HEK293 (cell line): ENCODE results near the gene DOCK9.

Experiments
- CTCF ChIA-PET: fragments of 350-600 bp; formaldehyde crosslinking; extraction: SDS; loops from one replicate; lab custom pipeline; 2021; ENCODE audit warnings: antibody characterized with exemption; lab: Yijun Ruan, JAX
- POLR2A ChIA-PET: fragments of 300-600 bp; formaldehyde crosslinking; extraction: SDS; loops from one replicate; lab custom pipeline; 2020; ENCODE audit warnings: antibody characterized with exemption, inconsistent platforms; lab: Yijun Ruan, JAX
- H3K27ac ChIP-seq: fragments of 200-500 bp; sonication (Bioruptor generic); 2 replicates; pipeline ENCODE4 v1.5.1; 2014; ENCODE audit warnings: low read depth, low read length, control low read depth, inconsistent platforms; ENCODE audit errors: extremely low read depth
- H3K36me3 ChIP-seq, 2 experiments: fragments of 200-500 bp in 1 of 2; sonication (Bioruptor generic) in 1 of 2; 1 replicate in 1 of 2; 2 replicates in 1 of 2; pipeline ENCODE4 v1.5.1; 2014 to 2017; ENCODE audit warnings: inconsistent platforms in 2 of 2, low read length in 2 of 2; ENCODE audit not compliant: control insufficient read depth in 2 of 2, insufficient read depth in 1 of 2
- H3K4me1 ChIP-seq: fragments of 200-500 bp; sonication (Bioruptor generic); 2 replicates; pipeline ENCODE4 v1.5.1; 2014; ENCODE audit warnings: mild to moderate bottlenecking, low read length, inconsistent platforms; ENCODE audit not compliant: control insufficient read depth, insufficient read depth
- H3K4me3 ChIP-seq: 2 replicates; pipeline ENCODE4 v1.5.1; 2011; ENCODE audit warnings: low read depth, mild to moderate bottlenecking, control low read depth, low read length, moderate library complexity
- H3K9me3 ChIP-seq: fragments of 200-500 bp; sonication (Bioruptor generic); 2 replicates; pipeline ENCODE4 v1.5.1; 2014; ENCODE audit warnings: low read depth, low read length, inconsistent platforms; ENCODE audit not compliant: control insufficient read depth, insufficient read depth
- EGR2 ChIP-seq: fragments of 450-650 bp; formaldehyde crosslinking; IDR thresholded peaks from 2 replicates; pipeline ENCODE4 v1.5.1; 2016; ENCODE audit warnings: low read depth, missing biosample characterization, missing genetic modification characterization
- FEZF1 ChIP-seq: fragments of 450-650 bp; formaldehyde crosslinking; IDR thresholded peaks from 2 replicates; pipeline ENCODE4 v1.5.1; 2016; ENCODE audit warnings: missing biosample characterization, missing genetic modification characterization
- KLF7 ChIP-seq: fragments of 450-650 bp; formaldehyde crosslinking; IDR thresholded peaks from 2 replicates; pipeline ENCODE4 v1.5.1; 2016; ENCODE audit warnings: missing biosample characterization, missing genetic modification characterization, borderline replicate concordance
- KLF8 ChIP-seq: fragments of 450-650 bp; formaldehyde crosslinking; IDR thresholded peaks from 2 replicates; pipeline ENCODE4 v1.5.1; 2016; ENCODE audit warnings: missing biosample characterization, missing genetic modification characterization
- SP7 ChIP-seq: fragments of 450-650 bp; formaldehyde crosslinking; IDR thresholded peaks from 2 replicates; pipeline ENCODE4 v1.5.1; 2016; ENCODE audit warnings: missing biosample characterization, missing genetic modification characterization
- WT1 ChIP-seq: fragments of 450-650 bp; formaldehyde crosslinking; IDR thresholded peaks from 2 replicates; pipeline ENCODE4 v1.5.1; 2016; ENCODE audit warnings: missing biosample characterization, missing genetic modification characterization
- ZFHX2 ChIP-seq: fragments of 450-650 bp; formaldehyde crosslinking; conservative IDR thresholded peaks from 2 replicates; pipeline ENCODE4 v1.5.1; 2016; ENCODE audit warnings: missing biosample characterization, missing genetic modification characterization
- ZNF174 ChIP-seq: fragments of 450-650 bp; formaldehyde crosslinking; IDR thresholded peaks from 2 replicates; pipeline ENCODE4 v1.5.0; 2017; ENCODE audit warnings: missing biosample characterization, mild to moderate bottlenecking, missing genetic modification characterization
- ZNF19 ChIP-seq: fragments of 450-650 bp; formaldehyde crosslinking; IDR thresholded peaks from 2 replicates; pipeline ENCODE4; 2016; ENCODE audit warnings: missing biosample characterization, missing genetic modification characterization, low read depth
- ZNF324 ChIP-seq: fragments of 450-650 bp; formaldehyde crosslinking; IDR thresholded peaks from 2 replicates; pipeline ENCODE4 v1.5.1; 2016; ENCODE audit warnings: missing biosample characterization, missing genetic modification characterization
- ZNF37A ChIP-seq: fragments of 450-650 bp; IDR thresholded peaks from 2 replicates; pipeline ENCODE4 v1.5.1; 2018; ENCODE audit warnings: missing biosample characterization, missing genetic modification characterization
- ZNF501 ChIP-seq: fragments of 450-650 bp; formaldehyde crosslinking; IDR thresholded peaks from 2 replicates; pipeline ENCODE4 v1.5.1; 2016; ENCODE audit warnings: missing biosample characterization, missing genetic modification characterization
- ZNF558 ChIP-seq: fragments of 450-650 bp; formaldehyde crosslinking; IDR thresholded peaks from 2 replicates; pipeline ENCODE4 v1.5.1; 2016; ENCODE audit warnings: missing biosample characterization, missing genetic modification characterization
- ZNF626 ChIP-seq: fragments of 450-650 bp; sonication (Bioruptor Pico); formaldehyde crosslinking; IDR thresholded peaks from 2 replicates; pipeline ENCODE4 v1.5.1; 2018; ENCODE audit warnings: missing biosample characterization, missing genetic modification characterization, inconsistent platforms
- ZNF777 ChIP-seq: fragments of 450-650 bp; formaldehyde crosslinking; IDR thresholded peaks from 2 replicates; pipeline ENCODE4 v1.5.1; 2017; ENCODE audit warnings: missing biosample characterization, missing genetic modification characterization, borderline replicate concordance
- TF ChIP-seq, protein P1 (sequence below): fragments of 450-650 bp; formaldehyde crosslinking; IDR thresholded peaks from 2 replicates; pipeline ENCODE4 v1.5.1; 2016; ENCODE audit warnings: missing biosample characterization, missing genetic modification characterization
- TF ChIP-seq, protein P2 (sequence below): fragments of 450-650 bp; formaldehyde crosslinking; IDR thresholded peaks from 2 replicates; pipeline ENCODE4 v1.5.1; 2016; ENCODE audit warnings: missing biosample characterization, missing genetic modification characterization, borderline replicate concordance
- TF ChIP-seq, protein P3 (sequence below): fragments of 450-650 bp; formaldehyde crosslinking; IDR thresholded peaks from 2 replicates; pipeline ENCODE4 v1.5.1; 2016; ENCODE audit warnings: missing biosample characterization, missing genetic modification characterization

The DOCK9 gene

DNA sequence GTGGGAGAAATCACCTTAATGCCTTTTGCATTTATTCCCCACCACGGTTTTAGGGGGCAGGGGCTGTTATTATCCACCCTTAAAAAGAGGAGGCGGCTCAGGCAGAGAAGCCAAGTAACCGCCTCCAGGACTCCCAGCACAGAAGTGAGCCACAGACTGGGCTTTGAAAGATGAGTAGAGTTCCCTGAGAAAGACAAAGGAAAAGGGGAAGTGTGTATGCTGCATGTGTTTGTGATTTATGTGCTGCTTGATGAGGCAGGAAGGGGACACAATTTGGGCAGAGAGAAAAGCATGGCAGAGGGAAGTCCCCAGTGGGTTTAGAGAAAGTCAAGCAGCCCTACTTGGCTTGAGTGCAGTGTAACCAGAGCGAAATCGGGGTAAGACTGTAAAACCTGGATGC lies 85.0 kb downstream of the DOCK9 start:
- Histone ChIP-seq H3K36me3 (peaks cover 0 to 3% of the 10 kb centered on the region in 2 experiments; a peak in 1 of 3 replicates), H3K4me1 (no peaks in the 10 kb centered on the region), H3K4me3 (no peak overlapping the region), H3K27ac (no peak overlapping the region), H3K9me3 (no peaks in the 10 kb centered on the region)
- CTCF ChIA-PET = interaction anchor here (0.6 kb wide), 1 partner anchor 53 kb away, joined by 3 read pairs; no protein-coding TSS in a partner anchor
- POLR2A ChIA-PET = no interaction called here
- TF ChIP-seq ZFHX2 (tag by site-specific recombination) (peak; percentile 48), SP7 (peak; percentile 28; the same call in 1 of the 2 replicates), FEZF1 (tag by site-specific recombination) (peak; percentile 45), ZNF19 (tag by site-specific recombination) (no peak), EGR2 (tag by site-specific recombination) (peak; percentile 61)
- TF ChIP-seq, protein P1, sequence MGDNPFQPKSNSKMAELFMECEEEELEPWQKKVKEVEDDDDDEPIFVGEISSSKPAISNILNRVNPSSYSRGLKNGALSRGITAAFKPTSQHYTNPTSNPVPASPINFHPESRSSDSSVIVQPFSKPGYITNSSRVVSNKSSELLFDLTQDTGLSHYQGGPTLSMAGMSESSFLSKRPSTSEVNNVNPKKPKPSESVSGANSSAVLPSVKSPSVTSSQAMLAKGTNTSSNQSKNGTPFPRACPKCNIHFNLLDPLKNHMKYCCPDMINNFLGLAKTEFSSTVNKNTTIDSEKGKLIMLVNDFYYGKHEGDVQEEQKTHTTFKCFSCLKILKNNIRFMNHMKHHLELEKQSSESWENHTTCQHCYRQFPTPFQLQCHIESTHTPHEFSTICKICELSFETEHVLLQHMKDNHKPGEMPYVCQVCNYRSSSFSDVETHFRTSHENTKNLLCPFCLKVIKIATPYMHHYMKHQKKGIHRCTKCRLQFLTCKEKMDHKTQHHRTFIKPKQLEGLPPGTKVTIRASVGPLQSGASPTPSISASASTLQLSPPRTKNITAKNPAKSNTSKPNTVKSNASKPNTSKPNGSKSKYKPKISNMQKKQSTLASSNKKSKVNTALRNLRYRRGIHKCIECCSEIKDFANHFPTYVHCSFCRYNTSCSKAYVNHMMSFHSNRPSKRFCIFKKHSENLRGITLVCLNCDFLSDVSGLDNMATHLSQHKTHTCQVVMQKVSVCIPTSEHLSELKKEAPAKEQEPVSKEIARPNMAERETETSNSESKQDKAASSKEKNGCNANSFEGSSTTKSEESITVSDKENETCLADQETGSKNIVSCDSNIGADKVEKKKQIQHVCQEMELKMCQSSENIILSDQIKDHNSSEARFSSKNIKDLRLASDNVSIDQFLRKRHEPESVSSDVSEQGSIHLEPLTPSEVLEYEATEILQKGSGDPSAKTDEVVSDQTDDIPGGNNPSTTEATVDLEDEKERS = no peak

DNA sequence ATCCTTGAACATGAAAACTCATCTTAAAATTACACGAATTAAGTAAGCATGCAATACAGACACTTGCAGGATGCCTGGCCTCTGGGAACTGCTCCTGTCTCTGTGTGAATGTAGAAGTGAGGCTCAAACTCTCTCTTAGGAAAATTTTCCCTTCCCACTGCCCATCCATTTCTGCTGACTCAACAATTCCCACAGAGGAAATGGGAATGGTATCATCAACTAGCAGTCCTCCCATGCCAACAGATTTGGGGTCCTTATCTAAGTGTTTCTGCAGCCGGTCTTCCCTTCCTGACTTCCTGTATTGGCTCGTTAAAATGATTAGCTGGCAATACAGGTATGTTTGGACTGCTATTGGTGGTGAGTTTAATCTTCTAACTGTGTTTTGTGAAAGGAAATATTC lies 85.8 kb downstream of the DOCK9 start:
- peaks cover 0 to 3% of the 10 kb centered on the region in 2 experiments; a peak in 1 of 3 replicates for H3K36me3 ChIP-seq
- H3K4me3 ChIP-seq = no peak overlapping the region
- ChIA-PET POLR2A (no interaction called here), CTCF (no interaction called here)
- no peak for TF ChIP-seq ZNF558 (tag by site-specific recombination)
- no peak for TF ChIP-seq ZNF777 (tag by site-specific recombination)
- no peak for TF ChIP-seq KLF8 (tag by site-specific recombination)
- TF ChIP-seq ZNF324 (tag by site-specific recombination) = no peak
- TF ChIP-seq, protein P2, sequence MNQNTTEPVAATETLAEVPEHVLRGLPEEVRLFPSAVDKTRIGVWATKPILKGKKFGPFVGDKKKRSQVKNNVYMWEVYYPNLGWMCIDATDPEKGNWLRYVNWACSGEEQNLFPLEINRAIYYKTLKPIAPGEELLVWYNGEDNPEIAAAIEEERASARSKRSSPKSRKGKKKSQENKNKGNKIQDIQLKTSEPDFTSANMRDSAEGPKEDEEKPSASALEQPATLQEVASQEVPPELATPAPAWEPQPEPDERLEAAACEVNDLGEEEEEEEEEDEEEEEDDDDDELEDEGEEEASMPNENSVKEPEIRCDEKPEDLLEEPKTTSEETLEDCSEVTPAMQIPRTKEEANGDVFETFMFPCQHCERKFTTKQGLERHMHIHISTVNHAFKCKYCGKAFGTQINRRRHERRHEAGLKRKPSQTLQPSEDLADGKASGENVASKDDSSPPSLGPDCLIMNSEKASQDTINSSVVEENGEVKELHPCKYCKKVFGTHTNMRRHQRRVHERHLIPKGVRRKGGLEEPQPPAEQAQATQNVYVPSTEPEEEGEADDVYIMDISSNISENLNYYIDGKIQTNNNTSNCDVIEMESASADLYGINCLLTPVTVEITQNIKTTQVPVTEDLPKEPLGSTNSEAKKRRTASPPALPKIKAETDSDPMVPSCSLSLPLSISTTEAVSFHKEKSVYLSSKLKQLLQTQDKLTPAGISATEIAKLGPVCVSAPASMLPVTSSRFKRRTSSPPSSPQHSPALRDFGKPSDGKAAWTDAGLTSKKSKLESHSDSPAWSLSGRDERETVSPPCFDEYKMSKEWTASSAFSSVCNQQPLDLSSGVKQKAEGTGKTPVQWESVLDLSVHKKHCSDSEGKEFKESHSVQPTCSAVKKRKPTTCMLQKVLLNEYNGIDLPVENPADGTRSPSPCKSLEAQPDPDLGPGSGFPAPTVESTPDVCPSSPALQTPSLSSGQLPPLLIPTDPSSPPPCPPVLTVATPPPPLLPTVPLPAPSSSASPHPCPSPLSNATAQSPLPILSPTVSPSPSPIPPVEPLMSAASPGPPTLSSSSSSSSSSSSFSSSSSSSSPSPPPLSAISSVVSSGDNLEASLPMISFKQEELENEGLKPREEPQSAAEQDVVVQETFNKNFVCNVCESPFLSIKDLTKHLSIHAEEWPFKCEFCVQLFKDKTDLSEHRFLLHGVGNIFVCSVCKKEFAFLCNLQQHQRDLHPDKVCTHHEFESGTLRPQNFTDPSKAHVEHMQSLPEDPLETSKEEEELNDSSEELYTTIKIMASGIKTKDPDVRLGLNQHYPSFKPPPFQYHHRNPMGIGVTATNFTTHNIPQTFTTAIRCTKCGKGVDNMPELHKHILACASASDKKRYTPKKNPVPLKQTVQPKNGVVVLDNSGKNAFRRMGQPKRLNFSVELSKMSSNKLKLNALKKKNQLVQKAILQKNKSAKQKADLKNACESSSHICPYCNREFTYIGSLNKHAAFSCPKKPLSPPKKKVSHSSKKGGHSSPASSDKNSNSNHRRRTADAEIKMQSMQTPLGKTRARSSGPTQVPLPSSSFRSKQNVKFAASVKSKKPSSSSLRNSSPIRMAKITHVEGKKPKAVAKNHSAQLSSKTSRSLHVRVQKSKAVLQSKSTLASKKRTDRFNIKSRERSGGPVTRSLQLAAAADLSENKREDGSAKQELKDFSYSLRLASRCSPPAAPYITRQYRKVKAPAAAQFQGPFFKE = no peak
- H3K27ac ChIP-seq = no peak overlapping the region
- no peaks in the 10 kb centered on the region for H3K4me1 ChIP-seq
- no peaks in the 10 kb centered on the region for H3K9me3 ChIP-seq

DNA sequence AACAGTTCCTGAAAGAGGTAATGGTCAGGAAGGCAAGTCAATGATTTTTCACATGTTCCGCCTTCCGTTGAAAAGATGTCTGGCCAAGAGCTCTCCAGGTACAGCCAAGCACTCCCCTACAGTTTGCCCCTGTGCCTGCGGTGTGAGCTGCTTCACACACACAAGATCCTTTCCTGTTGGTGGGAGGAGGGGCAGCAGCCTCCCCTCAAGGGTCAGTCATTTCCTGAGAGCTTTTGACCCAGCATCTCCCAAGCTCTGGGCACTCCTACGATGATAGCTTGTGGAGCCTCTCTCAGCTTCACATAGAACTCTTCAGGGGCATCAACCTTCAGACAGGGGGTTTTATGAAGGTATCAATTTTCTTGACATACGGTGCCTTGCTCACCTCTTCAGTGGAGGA lies 86.9 kb downstream of the DOCK9 start:
- TF ChIP-seq KLF7 (tag by site-specific recombination) (no peak), ZNF626 (tag by site-specific recombination) (no peak), ZNF501 (no peak), ZNF37A (no peak), WT1 (tag by site-specific recombination) (no peak), ZNF174 (tag by site-specific recombination) (no peak)
- TF ChIP-seq, protein P3, sequence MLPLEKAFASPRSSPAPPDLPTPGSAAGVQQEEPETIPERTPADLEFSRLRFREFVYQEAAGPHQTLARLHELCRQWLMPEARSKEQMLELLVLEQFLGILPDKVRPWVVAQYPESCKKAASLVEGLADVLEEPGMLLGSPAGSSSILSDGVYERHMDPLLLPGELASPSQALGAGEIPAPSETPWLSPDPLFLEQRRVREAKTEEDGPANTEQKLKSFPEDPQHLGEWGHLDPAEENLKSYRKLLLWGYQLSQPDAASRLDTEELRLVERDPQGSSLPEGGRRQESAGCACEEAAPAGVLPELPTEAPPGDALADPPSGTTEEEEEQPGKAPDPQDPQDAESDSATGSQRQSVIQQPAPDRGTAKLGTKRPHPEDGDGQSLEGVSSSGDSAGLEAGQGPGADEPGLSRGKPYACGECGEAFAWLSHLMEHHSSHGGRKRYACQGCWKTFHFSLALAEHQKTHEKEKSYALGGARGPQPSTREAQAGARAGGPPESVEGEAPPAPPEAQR = no peak
- H3K27ac ChIP-seq = no peak overlapping the region
- no peaks in the 10 kb centered on the region for H3K4me1 ChIP-seq
- H3K9me3 ChIP-seq = no peaks in the 10 kb centered on the region
- H3K36me3 ChIP-seq = peaks cover 0 to 3% of the 10 kb centered on the region in 2 experiments; a peak in 1 of 3 replicates
- CTCF ChIA-PET = interaction anchor here (1.0 kb wide), 1 partner anchor 21 kb away, joined by 3 read pairs; no protein-coding TSS in a partner anchor
- no peak overlapping the region for H3K4me3 ChIP-seq
- POLR2A ChIA-PET = no interaction called here
